Liver (tissue), 3 donors: ENCODE data around the gene DLX2.

Experiments
- ATF3 ChIP-seq: IDR thresholded peaks from 2 replicates; pipeline ENCODE4 v1.6.1; 2016; ENCODE audit warnings: antibody characterized with exemption
- EGR1 ChIP-seq, 2 donors: IDR thresholded peaks; 2 replicates each; pipeline ENCODE4 v1.6.1; 2016 to 2018; ENCODE audit warnings: antibody characterized with exemption in 2 of 2, low read depth in 2 of 2
- FOXA1 ChIP-seq: IDR thresholded peaks from 2 replicates; pipeline ENCODE4 v1.6.1; 2016; ENCODE audit warnings: antibody characterized with exemption
- FOXA2 ChIP-seq: IDR thresholded peaks from 2 replicates; pipeline ENCODE4 v1.6.1; 2016; ENCODE audit warnings: antibody characterized with exemption
- JUND ChIP-seq, 2 donors: IDR thresholded peaks; 2 replicates each; pipeline ENCODE4 v1.6.1; 2016; ENCODE audit warnings: antibody characterized with exemption in 2 of 2
- MAX ChIP-seq: IDR thresholded peaks from 2 replicates; pipeline ENCODE4 v1.6.1; 2016; ENCODE audit warnings: antibody characterized with exemption
- RAD21 ChIP-seq, 2 donors: IDR thresholded peaks; 2 replicates each; pipeline ENCODE4 v1.6.1; 2016; ENCODE audit warnings: antibody characterized with exemption in 2 of 2, mild to moderate bottlenecking in 2 of 2
- SP1 ChIP-seq: IDR thresholded peaks from 2 replicates; pipeline ENCODE4 v1.6.1; 2018; ENCODE audit warnings: antibody characterized with exemption, mild to moderate bottlenecking
- TAF1 ChIP-seq: conservative IDR thresholded peaks from 2 replicates; pipeline ENCODE4 v1.6.1; 2016; ENCODE audit warnings: antibody characterized with exemption, mild to moderate bottlenecking
- YY1 ChIP-seq: IDR thresholded peaks from 2 replicates; pipeline ENCODE4 v1.6.1; 2016; ENCODE audit warnings: antibody characterized with exemption, mild to moderate bottlenecking
- TF ChIP-seq, protein P1 (sequence below): fragments of 150-350 bp; IDR thresholded peaks from 2 replicates; pipeline ENCODE4 v1.5.1; 2017; ENCODE audit warnings: improper control_type of control experiment, low read depth, low read length; ENCODE audit not compliant: missing input control
- TF ChIP-seq, protein P2 (sequence below): IDR thresholded peaks from 2 replicates; pipeline ENCODE4 v1.6.1; 2016; ENCODE audit warnings: antibody characterized with exemption, mild to moderate bottlenecking
- donor health status: healthy.
- donor health status: healthy.

DNA sequence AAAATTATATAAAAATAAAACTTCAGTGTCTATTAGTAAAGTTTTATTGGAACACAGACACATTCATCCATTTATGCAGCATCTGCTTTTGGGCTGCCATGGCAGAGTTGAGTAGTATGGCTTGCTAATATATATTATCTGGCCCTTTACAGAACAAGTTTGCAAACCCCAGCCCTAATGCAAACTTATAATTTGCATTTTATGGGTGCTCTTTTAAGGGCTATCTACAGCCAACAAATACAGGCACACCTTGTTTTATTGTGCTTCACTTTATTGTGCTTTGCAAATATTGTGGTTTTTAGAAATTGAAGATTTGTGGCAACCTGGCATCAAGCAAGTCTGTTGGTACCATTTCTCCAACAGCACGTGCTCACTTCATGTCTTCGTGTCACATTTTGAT, 35.2 kb upstream of the DLX2 start:
- TF ChIP-seq, protein P1, sequence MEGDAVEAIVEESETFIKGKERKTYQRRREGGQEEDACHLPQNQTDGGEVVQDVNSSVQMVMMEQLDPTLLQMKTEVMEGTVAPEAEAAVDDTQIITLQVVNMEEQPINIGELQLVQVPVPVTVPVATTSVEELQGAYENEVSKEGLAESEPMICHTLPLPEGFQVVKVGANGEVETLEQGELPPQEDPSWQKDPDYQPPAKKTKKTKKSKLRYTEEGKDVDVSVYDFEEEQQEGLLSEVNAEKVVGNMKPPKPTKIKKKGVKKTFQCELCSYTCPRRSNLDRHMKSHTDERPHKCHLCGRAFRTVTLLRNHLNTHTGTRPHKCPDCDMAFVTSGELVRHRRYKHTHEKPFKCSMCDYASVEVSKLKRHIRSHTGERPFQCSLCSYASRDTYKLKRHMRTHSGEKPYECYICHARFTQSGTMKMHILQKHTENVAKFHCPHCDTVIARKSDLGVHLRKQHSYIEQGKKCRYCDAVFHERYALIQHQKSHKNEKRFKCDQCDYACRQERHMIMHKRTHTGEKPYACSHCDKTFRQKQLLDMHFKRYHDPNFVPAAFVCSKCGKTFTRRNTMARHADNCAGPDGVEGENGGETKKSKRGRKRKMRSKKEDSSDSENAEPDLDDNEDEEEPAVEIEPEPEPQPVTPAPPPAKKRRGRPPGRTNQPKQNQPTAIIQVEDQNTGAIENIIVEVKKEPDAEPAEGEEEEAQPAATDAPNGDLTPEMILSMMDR: no peak
- TF ChIP-seq, protein P2, sequence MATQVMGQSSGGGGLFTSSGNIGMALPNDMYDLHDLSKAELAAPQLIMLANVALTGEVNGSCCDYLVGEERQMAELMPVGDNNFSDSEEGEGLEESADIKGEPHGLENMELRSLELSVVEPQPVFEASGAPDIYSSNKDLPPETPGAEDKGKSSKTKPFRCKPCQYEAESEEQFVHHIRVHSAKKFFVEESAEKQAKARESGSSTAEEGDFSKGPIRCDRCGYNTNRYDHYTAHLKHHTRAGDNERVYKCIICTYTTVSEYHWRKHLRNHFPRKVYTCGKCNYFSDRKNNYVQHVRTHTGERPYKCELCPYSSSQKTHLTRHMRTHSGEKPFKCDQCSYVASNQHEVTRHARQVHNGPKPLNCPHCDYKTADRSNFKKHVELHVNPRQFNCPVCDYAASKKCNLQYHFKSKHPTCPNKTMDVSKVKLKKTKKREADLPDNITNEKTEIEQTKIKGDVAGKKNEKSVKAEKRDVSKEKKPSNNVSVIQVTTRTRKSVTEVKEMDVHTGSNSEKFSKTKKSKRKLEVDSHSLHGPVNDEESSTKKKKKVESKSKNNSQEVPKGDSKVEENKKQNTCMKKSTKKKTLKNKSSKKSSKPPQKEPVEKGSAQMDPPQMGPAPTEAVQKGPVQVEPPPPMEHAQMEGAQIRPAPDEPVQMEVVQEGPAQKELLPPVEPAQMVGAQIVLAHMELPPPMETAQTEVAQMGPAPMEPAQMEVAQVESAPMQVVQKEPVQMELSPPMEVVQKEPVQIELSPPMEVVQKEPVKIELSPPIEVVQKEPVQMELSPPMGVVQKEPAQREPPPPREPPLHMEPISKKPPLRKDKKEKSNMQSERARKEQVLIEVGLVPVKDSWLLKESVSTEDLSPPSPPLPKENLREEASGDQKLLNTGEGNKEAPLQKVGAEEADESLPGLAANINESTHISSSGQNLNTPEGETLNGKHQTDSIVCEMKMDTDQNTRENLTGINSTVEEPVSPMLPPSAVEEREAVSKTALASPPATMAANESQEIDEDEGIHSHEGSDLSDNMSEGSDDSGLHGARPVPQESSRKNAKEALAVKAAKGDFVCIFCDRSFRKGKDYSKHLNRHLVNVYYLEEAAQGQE: no peak
- TF ChIP-seq JUND (IDR thresholded peaks at IDR 0.05): no peak
- TF ChIP-seq FOXA1: no peak
- TF ChIP-seq EGR1 (IDR thresholded peaks at IDR 0.05; ENCODE audit: low read depth in 2 of 2): no peak
- TF ChIP-seq FOXA2: no peak
- TF ChIP-seq RAD21 (IDR thresholded peaks at IDR 0.05): no peak
- no peak for TF ChIP-seq YY1
- TF ChIP-seq SP1: no peak
- no peak for TF ChIP-seq TAF1
- TF ChIP-seq ATF3: no peak
- TF ChIP-seq MAX: no peak
